Measurements from ENCODE around the gene KLK10. TPM values are rescaled to one million over a fixed set of nuclear protein-coding genes. Genes with fewer than 3 reads are reported as not detected.

The KLK10 gene
- total RNA-seq, 2 donors from 2014 or later, result not detected

DNA sequence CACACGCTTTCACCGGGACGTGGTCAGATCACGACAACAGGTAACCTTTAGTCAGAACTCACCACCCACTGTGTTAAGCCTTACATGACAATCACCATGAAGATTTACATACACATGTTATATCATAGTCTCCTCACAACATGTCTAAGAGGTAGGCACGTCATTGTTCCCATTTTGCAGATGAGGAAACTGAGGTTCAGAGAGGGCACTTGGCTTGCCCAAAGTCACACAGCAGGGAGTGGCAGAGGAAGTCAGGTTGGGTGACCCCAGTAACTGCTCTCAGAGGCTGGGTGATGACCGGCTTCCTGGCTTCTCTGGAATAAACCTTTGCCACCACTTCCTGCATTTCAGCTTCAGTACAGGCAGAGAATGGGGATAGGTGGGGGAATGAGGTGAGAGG, 5.3 kb downstream of the KLK10 start:
- no peak overlapping the region for H3K27ac Mint-ChIP-seq
- DNase-seq (ENCODE audit: low spot score in 2 of 2) (no peak), ATAC-seq (no peak)
- peaks cover 0 to 5% of the 10 kb centered on the region in 2 donors for H3K36me3 Mint-ChIP-seq
- H3K9me3 Mint-ChIP-seq, result no peaks in the 10 kb centered on the region

DNA sequence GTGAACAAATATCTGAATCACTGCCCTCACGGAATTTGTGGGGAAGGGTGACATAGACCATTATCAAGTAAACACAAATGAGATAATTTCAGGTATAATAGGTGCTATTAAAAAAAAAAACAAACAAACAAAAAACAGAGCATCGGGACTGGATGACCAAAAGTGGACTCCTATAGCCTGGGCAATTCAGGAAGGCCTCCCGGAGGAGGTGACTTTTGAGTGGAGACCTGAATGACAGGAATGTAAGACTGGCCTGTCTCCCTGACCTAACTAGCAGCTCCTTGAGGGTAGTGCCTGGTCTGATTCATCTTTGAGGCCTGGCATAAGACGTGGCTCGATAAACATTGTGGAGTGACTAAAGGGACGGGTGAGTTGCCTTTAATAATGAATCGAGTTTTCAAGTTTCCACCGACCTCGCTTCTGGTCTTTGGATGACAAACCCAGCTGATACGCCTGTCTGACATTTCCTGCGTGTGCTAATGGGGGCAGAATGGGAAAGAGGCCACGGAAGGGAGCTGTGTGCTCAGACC, 6.8 kb downstream of the KLK10 start:
- Mint-ChIP-seq H3K27ac (no peak overlapping the region), H3K36me3 (no peaks in the 10 kb centered on the region), H3K9me3 (no peaks in the 10 kb centered on the region)
- no peak for DNase-seq (ENCODE audit: low spot score in 2 of 2)
- ATAC-seq, result no peak

DNA sequence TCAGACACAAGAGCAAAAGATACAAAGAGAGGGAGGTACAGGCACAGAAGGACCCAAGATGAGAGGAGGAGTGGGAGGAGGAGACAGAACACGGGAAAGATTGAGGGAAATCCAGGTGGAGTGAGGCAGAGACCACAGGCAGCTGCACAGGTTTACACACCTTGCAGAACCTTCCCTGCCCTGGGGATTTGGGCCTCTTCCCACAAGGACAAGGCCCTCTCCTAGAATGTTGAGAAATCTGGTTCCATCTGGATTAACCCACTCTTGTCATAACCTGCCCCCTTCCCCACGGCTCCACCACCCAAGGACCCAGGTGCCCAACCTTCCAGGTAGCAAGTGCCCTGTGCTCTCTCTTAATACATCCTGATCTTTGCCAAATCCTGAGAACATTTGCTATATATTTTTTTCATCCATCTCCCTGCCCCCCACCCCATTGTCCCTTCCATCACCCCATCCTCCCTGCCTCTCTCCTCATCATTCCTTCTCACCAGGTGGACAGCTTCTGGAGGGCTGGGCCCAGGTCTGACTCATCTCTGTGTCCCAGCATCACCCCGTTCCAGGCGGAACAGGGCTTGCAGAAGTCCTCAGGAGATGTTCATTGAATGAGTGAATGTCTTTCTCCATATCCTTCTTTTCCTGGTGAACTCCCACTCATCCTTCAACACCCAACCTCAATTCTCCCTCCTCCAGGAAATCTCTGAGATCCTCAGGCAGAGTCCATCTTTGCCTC, 9.3 kb downstream of the KLK10 start:
- Mint-ChIP-seq H3K9me3 (no peaks in the 10 kb centered on the region), H3K36me3 (no peaks in the 10 kb centered on the region), H3K27ac (peak overlapping the region in 1 of 2 donors; percentile 38)
- ATAC-seq (no peak), DNase-seq (ENCODE audit: low spot score in 2 of 2) (no peak)

- Mint-ChIP-seq H3K27ac (peak overlapping the region in 1 of 2 donors; percentile 42), H3K36me3 (no peaks in the 10 kb centered on the region), H3K9me3 (no peaks in the 10 kb centered on the region)
- DNase-seq (ENCODE audit: low spot score in 2 of 2) (no peak), ATAC-seq (peak in 1 of 2 donors; percentile 56)
Observed at GRCh38 chr19:51009061-51009891, 10.2 kb downstream of the KLK10 start.

- no peak overlapping the region for H3K27ac Mint-ChIP-seq
- ATAC-seq, result no peak
- no peaks in the 10 kb centered on the region for H3K9me3 Mint-ChIP-seq
Observed at GRCh38 chr19:51007488-51007887, 12.0 kb downstream of the KLK10 start.

DNA sequence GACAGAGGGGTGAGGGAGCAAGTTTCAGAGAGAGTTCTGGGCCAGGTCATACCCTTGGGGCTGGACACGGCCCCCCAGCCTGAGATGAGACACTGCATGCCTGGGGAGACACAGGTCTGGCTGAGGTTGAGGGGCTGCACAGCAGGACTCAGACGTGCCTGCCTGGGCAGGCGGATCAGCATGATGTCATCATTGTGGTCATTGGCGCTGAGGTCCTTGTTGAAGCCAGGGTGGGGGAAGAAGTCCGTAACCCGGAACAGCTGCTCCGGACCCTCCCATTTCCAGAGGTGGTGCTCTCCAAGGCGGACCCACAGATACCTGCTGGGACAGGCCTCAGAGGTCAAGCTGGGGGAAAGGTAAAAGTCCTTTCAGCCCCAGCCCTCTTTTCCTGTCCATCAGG, 13.1 kb downstream of the KLK10 start:
- no peak for DNase-seq (ENCODE audit: low spot score in 2 of 2)
- no peak for ATAC-seq
- no peak overlapping the region for H3K27ac Mint-ChIP-seq
- H3K36me3 Mint-ChIP-seq, result no peaks in the 10 kb centered on the region
- no peaks in the 10 kb centered on the region for H3K9me3 Mint-ChIP-seq

More at GRCh38 chr19:51007488-51007887, 12.0 kb downstream of the KLK10 start:
- no peak for DNase-seq (ENCODE audit: low spot score in 2 of 2)
- no peaks in the 10 kb centered on the region for H3K36me3 Mint-ChIP-seq

DNA sequence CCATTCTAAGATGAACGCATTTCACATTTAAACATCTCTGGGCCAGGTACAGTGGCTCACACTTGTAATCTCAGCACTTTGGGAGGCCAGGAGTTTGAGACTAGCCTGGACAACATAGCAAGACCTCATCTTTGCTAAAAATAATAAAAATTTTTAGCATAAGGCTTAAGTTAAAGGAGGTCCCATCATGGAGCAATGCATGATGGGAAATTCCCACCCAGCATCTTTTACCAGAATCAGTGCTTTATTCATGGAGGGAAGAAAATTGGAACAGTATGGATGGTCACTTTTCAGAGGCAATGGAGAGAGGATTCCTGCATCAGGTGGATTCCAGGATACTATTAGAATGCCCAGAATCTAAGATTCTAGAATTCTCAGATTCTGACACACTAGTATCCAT, 14.3 kb downstream of the KLK10 start:
- no peaks in the 10 kb centered on the region for H3K36me3 Mint-ChIP-seq
- DNase-seq (ENCODE audit: low spot score in 2 of 2) (no peak), ATAC-seq (no peak)
- no peaks in the 10 kb centered on the region for H3K9me3 Mint-ChIP-seq
- H3K27ac Mint-ChIP-seq, result no peak overlapping the region

DNA sequence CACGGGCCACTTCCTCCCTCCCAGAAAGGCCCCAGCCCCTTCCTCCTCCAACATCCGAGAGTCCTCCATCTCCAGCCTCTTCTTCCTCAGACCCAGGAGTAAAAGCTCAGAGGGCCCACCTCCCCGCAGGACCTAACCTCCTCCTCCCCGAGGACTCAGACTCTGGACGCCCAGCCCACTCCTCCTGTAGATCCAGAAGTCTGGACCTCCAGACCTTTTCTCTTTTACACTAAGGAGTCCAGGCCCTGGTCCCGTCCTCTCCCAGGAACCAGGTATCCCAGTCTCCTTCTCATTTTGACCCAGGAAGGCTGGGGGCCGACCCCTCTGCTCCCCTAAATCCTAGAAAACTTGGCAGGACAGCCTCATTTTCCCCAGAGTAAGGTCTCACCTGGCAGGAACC, 16.2 kb downstream of the KLK10 start:
- no peak for ATAC-seq
- no peaks in the 10 kb centered on the region for H3K36me3 Mint-ChIP-seq

GRCh38 chr19:51002542-51003311, 16.8 kb downstream of the KLK10 start:
- DNase-seq (ENCODE audit: low spot score in 2 of 2), result peak in 1 of 2 donors; percentile 26
- Mint-ChIP-seq H3K27ac (peak overlapping the region in 1 of 2 donors; percentile 36), H3K9me3 (no peaks in the 10 kb centered on the region), H3K36me3 (no peaks in the 10 kb centered on the region)
- peak in 1 of 2 donors; percentile 63 for ATAC-seq

More for the DNA sequence above, 16.2 kb downstream of the KLK10 start:
- H3K27ac Mint-ChIP-seq, result peak overlapping the region in 1 of 2 donors; percentile 36
- no peaks in the 10 kb centered on the region for H3K9me3 Mint-ChIP-seq
- DNase-seq (ENCODE audit: low spot score in 2 of 2), result no peak

DNA sequence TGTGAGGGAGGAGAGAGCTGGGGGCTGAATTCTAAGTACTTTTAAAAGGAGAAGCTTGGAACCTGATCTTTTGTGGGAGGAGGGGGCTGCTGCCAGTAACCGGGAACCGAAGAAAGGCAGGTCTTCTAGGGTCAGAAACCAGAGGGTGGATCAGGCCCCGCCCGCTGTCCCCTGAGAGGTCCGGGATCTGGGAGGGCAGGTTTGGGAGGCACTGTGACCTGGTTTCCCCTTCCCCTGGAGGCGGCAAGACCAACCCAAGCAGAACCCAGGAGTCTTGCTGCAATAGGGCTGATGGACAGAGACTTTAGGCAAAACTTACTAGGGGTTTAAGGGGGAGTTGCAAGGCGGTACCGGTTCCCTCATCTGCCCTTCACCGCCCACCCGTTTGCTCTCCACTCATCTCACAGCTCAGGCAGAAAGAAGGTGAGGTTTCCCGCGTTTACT, 17.4 kb downstream of the KLK10 start:
- Mint-ChIP-seq H3K36me3 (no peaks in the 10 kb centered on the region), H3K27ac (no peak overlapping the region), H3K9me3 (no peaks in the 10 kb centered on the region)
- ATAC-seq, result no peak
- no peak for DNase-seq (ENCODE audit: low spot score in 2 of 2)

DNA sequence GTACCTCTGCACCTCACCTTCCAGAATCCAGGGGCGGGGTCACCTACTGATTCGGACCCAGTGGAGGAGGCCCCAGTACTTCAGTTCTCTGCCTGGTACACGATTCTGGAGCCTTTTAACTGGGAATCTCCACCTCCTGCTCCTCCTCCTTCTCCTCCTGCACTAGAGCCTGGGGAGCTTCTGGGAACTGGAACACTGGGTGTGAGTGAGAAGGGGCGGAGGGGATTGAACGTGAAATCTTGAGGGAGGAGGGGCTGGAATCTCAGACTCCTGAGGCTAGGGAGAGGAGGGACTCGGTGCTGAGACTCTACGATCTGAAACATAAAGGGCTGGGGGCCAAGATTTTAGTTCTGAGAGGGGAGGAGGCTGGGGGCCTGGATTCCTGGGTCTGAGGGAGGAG, 18.0 kb downstream of the KLK10 start, which contains the start of gene KLK8:
TSS of gene KLK8 (minus strand) at position 90 of the 400 bp plus-strand sequence. CDS start 437 bp downstream, outside the sequence.
- ATAC-seq, result no peak
- H3K27ac Mint-ChIP-seq, result no peak within 1 kb of the TSS
- no peaks in the 10 kb centered on the region for H3K9me3 Mint-ChIP-seq
- no peak for DNase-seq (ENCODE audit: low spot score in 2 of 2)
- no peaks in the 10 kb centered on the region for H3K36me3 Mint-ChIP-seq

DNA sequence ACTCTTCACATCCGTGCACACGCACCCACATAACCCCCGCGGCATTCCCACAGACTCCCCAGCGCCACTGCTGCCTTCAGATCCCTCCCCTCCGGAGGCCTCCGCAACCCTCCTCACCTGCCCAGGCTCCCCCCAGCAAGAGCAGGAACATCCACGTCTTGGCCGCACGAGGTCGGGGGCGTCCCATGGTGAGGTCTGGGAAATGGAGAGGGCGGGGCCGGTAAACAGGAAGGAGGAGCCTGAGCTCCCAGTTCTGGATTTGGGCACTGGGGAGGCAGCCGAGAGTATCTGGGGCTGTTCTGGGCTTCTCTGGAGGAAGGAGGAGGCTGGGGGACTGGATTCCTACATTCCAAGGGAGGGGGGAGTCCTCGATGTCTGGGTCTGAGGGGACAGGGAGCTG, 18.5 kb downstream of the KLK10 start:
- DNase-seq (ENCODE audit: low spot score in 2 of 2), result no peak
- no peak overlapping the region for H3K27ac Mint-ChIP-seq
- H3K36me3 Mint-ChIP-seq, result no peaks in the 10 kb centered on the region
- no peaks in the 10 kb centered on the region for H3K9me3 Mint-ChIP-seq
- ATAC-seq, result no peak

GRCh38 chr19:51000426-51000825, 19.1 kb downstream of the KLK10 start:
- no peak overlapping the region for H3K27ac Mint-ChIP-seq
- DNase-seq (ENCODE audit: low spot score in 2 of 2) (no peak), ATAC-seq (no peak)
- H3K9me3 Mint-ChIP-seq, result no peaks in the 10 kb centered on the region
- no peaks in the 10 kb centered on the region for H3K36me3 Mint-ChIP-seq

DNA sequence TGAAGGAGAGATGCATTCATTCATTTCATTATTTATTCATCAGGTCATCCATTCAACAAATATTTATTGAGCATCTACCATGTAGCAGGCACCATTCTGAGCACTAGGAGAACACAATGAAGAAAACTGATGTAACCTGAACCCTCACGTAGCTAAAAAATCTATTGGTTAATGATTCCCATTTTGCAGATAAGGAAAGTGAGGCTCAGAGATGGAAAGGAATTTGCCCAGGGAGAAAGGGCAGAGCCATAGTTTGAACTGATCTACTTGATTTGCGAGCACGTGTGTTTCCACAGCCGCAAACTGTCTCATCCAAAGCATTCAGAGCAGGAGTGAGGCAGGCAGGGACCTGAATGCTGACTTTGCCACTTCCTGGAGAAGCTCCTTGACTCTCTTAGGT, 20.8 kb downstream of the KLK10 start:
- no peaks in the 10 kb centered on the region for H3K36me3 Mint-ChIP-seq
- ATAC-seq, result no peak
- H3K27ac Mint-ChIP-seq, result no peak overlapping the region

GRCh38 chr19:50998061-50998460, 21.4 kb downstream of the KLK10 start:
- H3K9me3 Mint-ChIP-seq, result no peaks in the 10 kb centered on the region
- DNase-seq (ENCODE audit: low spot score in 2 of 2) (no peak), ATAC-seq (no peak)
- H3K27ac Mint-ChIP-seq, result no peak overlapping the region
- no peaks in the 10 kb centered on the region for H3K36me3 Mint-ChIP-seq

More for the DNA sequence above, 20.8 kb downstream of the KLK10 start:
- H3K9me3 Mint-ChIP-seq, result no peaks in the 10 kb centered on the region
- no peak for DNase-seq (ENCODE audit: low spot score in 2 of 2)

DNA sequence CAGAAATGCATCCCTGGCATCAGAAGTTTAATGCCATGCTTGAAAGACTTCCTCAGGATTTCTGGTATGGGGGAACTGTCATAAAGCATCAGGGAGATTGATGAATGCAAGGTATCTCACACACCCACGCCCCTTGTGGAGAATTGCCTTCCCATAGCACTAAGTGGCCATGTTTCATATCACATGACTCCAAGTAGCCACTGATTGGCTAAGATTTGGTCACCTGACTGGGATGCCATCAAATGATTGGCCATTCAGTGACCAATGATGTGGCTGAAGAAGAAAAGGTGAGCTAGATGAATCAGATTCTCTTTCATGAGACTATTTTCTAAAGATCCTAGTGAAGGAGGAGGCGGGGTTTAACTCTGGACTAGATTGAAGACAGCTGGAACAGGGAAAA, 25.4 kb downstream of the KLK10 start:
- ATAC-seq, result no peak
- H3K27ac Mint-ChIP-seq, result no peak overlapping the region
- DNase-seq (ENCODE audit: low spot score in 2 of 2), result no peak
- H3K36me3 Mint-ChIP-seq, result no peaks in the 10 kb centered on the region
- H3K9me3 Mint-ChIP-seq, result no peaks in the 10 kb centered on the region

GRCh38 chr19:50992666-50993035, 26.9 kb downstream of the KLK10 start:
- DNase-seq (ENCODE audit: low spot score in 2 of 2) (no peak), ATAC-seq (no peak)
- H3K36me3 Mint-ChIP-seq, result no peaks in the 10 kb centered on the region
- no peak overlapping the region for H3K27ac Mint-ChIP-seq
- no peaks in the 10 kb centered on the region for H3K9me3 Mint-ChIP-seq
